ENCODE measurements around the gene GTF3C1. TPM values are rescaled to one million over a fixed set of nuclear protein-coding genes. Genes with fewer than 3 reads are reported as not detected.

GTF3C1 gene
- total RNA-seq, 4 donors from 2014 or later, result 73.2 to 247 (median 85.3) TPM

- TF ChIP-seq CTCF (IDR thresholded peaks at IDR 0.05) (no peak), POLR2A (IDR thresholded peaks at IDR 0.05) (no peak)
- no peak for DNase-seq
- H3K36me3 ChIP-seq, result no peaks in the 10 kb centered on the region
- no peaks in the 10 kb centered on the region for H3K27me3 ChIP-seq
- no peak overlapping the region for H3K4me3 ChIP-seq
- H3K27ac ChIP-seq, result no peak overlapping the region
- no peaks in the 10 kb centered on the region for H3K4me1 ChIP-seq
- no peaks in the 10 kb centered on the region for H3K9me3 ChIP-seq
- intact Hi-C loops (cut with DNase I; ENCODE audit: low total_unique reads), result no loop called here
Observed at GRCh38 chr16:27462846-27463682, 86.6 kb downstream of the GTF3C1 start.

- DNase-seq, result no peak
- intact Hi-C loops (cut with DNase I; ENCODE audit: low total_unique reads), result no loop called here
- H3K27ac ChIP-seq, result no peak overlapping the region
Observed at GRCh38 chr16:27462200-27462845, 87.4 kb downstream of the GTF3C1 start.

GRCh38 chr16:27461483-27462171, 88.1 kb downstream of the GTF3C1 start:
- intact Hi-C loops (cut with DNase I; ENCODE audit: low total_unique reads), result no loop called here
- H3K36me3 ChIP-seq, result no peaks in the 10 kb centered on the region
- no peaks in the 10 kb centered on the region for H3K9me3 ChIP-seq
- no peak for TF ChIP-seq CTCF (IDR thresholded peaks at IDR 0.05)
- TF ChIP-seq POLR2A (IDR thresholded peaks at IDR 0.05), result no peak
- H3K4me3 ChIP-seq, result no peak overlapping the region
- no peak for DNase-seq
- H3K4me1 ChIP-seq, result no peaks in the 10 kb centered on the region
- H3K27me3 ChIP-seq, result no peaks in the 10 kb centered on the region
- H3K27ac ChIP-seq, result no peak overlapping the region

More at GRCh38 chr16:27462200-27462845, 87.4 kb downstream of the GTF3C1 start:
- Histone ChIP-seq H3K27me3 (no peaks in the 10 kb centered on the region), H3K4me1 (no peaks in the 10 kb centered on the region), H3K4me3 (no peak overlapping the region), H3K36me3 (no peaks in the 10 kb centered on the region), H3K9me3 (no peaks in the 10 kb centered on the region)
- TF ChIP-seq POLR2A (IDR thresholded peaks at IDR 0.05), result no peak
- no peak for TF ChIP-seq CTCF (IDR thresholded peaks at IDR 0.05)

- Histone ChIP-seq H3K4me1 (no peaks in the 10 kb centered on the region), H3K4me3 (no peak overlapping the region), H3K9me3 (no peaks in the 10 kb centered on the region), H3K27ac (no peak overlapping the region), H3K36me3 (no peaks in the 10 kb centered on the region), H3K27me3 (no peaks in the 10 kb centered on the region)
- TF ChIP-seq CTCF (IDR thresholded peaks at IDR 0.05), result no peak
- no peak for TF ChIP-seq POLR2A (IDR thresholded peaks at IDR 0.05)
- intact Hi-C loops (cut with DNase I; ENCODE audit: low total_unique reads), result no loop called here
- no peak for DNase-seq
Observed at GRCh38 chr16:27460663-27461482, 88.8 kb downstream of the GTF3C1 start.

Data from uterus (tissue), 4 donors.